Smooth muscle cell (in vitro differentiated cells): ENCODE measurements around the gene ADGRV1. TPM values are rescaled to one million over a fixed set of nuclear protein-coding genes. Genes with fewer than 3 reads are reported as not detected.

Experiments used
- DNase-seq: peaks from one replicate; lab custom pipeline; 2025; ENCODE audit not compliant: unreplicated experiment; lab: John Stamatoyannopoulos, UW
- H2AFZ ChIP-seq: fragments of 200-600 bp; sonication (generic); 2 replicates; pipeline ENCODE4 v1.6.0; 2016; ENCODE audit warnings: antibody characterized with exemption, low read depth, mild to moderate bottlenecking
- H3F3A ChIP-seq: fragments of 200-600 bp; sonication (generic); 2 replicates; pipeline ENCODE4 v1.6.0; 2017; ENCODE audit warnings: antibody characterized with exemption, low read depth
- H3K27ac ChIP-seq: fragments of 200-600 bp; sonication (generic); 2 replicates; pipeline ENCODE4 v1.5.1; 2016; ENCODE audit warnings: low read depth, mild to moderate bottlenecking
- H3K27me3 ChIP-seq: fragments of 200-600 bp; sonication (generic); 2 replicates; pipeline ENCODE4 v1.6.1; 2016; ENCODE audit warnings: low read depth, mild to moderate bottlenecking
- H3K36me3 ChIP-seq: fragments of 200-600 bp; sonication (generic); 2 replicates; pipeline ENCODE4 v1.5.1; 2016; ENCODE audit warnings: low read depth
- H3K4me1 ChIP-seq: fragments of 200-600 bp; sonication (generic); 2 replicates; pipeline ENCODE4 v1.5.1; 2016; ENCODE audit warnings: low read depth
- H3K4me2 ChIP-seq: fragments of 200-600 bp; sonication (generic); 2 replicates; pipeline ENCODE4 v1.6.0; 2016; ENCODE audit warnings: mild to moderate bottlenecking
- H3K4me3 ChIP-seq: fragments of 200-600 bp; sonication (generic); 2 replicates; pipeline ENCODE4 v1.5.1; 2016; ENCODE audit warnings: mild to moderate bottlenecking
- H3K79me2 ChIP-seq: fragments of 200-600 bp; sonication (generic); 2 replicates; pipeline ENCODE4 v1.6.0; 2016; ENCODE audit warnings: low read depth, mild to moderate bottlenecking
- H3K9ac ChIP-seq: fragments of 200-600 bp; sonication (generic); 2 replicates; pipeline ENCODE4 v1.6.0; 2016; ENCODE audit warnings: low read depth
- H3K9me3 ChIP-seq: fragments of 200-600 bp; sonication (generic); replicated peaks from 2 replicates; pipeline ENCODE4 v1.5.1; 2016; ENCODE audit warnings: low read depth
- H4K20me1 ChIP-seq: fragments of 200-600 bp; sonication (generic); 2 replicates; pipeline ENCODE4 v1.6.0; 2016; ENCODE audit warnings: low read depth
- WGBS: methylation state at CpG from one replicate; pipeline ENCODE4 v1.1.7; 2016; ENCODE audit warnings: low lambda C conversion rate; 5-methylcytosine and 5-hydroxymethylcytosine counted together
- polyA plus RNA-seq: library from polyadenylated mRNA; unstranded; fragments of >200 nt; fragmentation: Nextera tagmentation; extraction: Ambion mirVana; gene quantifications from 2 replicates; pipeline ENCODE4 v1.2.1, GENCODE V29; 2016
- total RNA-seq: library from RNA; depleted of rRNA; stranded (reverse); fragments of >200 nt; gene quantifications from 2 replicates; pipeline ENCODE4 v1.2.3, GENCODE V29; 2014
- TF ChIP-seq, protein P1 (sequence below): fragments of 200-600 bp; sonication (generic); IDR thresholded peaks from 2 replicates; pipeline ENCODE4 v1.5.1; 2017; ENCODE audit warnings: borderline replicate concordance, mild to moderate bottlenecking, antibody characterized with exemption; ENCODE audit not compliant: insufficient read depth, poor library complexity, severe bottlenecking

The ADGRV1 gene
- total and polyA plus RNA-seq, 2 experiments from 2014 or later = 16.8 to 17.7 TPM

DNA sequence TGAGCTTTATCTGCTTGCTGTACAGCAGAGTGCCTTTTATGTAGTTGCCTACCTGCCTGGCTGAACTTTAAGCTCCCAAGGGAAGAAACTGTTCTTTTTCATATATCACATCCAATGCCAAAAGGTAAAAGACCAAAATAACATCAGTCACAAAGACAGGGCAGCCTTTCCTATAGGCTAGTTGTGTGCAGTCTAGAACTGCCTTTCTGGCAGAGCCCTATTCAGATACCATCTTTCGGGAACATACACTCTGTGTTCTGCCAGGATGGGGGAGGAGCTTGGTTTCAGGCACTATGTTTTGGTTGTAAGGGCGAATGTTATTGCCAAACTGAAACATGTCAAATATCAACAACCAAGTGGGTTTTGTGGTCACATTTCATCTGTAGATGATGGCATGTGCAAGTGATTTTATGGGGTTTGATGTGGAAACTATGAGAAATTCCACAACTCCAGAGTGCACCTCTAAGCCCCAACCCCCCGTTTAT, 314.5 kb downstream of the ADGRV1 start:
- Histone ChIP-seq H3F3A (peaks cover 4% of the 10 kb centered on the region), H3K4me2 (no peak overlapping the region)
- WGBS = 60% methylated on average over 3 of the region's 3 CpGs

DNA sequence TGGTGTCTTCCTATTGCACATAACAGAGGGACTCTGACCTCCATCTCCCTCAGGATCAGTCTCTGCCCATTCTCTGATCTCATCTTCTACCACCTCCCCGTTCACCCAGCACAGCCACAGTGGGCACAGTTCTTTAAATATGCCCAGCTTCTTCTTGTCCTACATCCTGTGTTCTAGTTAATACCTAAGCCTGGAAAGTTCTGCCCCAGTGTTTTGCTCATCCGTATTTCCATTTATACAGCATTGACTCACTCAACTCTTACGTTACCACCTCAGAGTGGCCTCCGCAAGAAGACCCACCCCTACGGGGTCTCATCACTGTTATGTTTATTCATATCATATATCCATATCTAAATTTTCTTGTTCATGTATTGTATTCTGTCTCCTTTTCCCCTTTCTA, 315.5 kb downstream of the ADGRV1 start:
- no peaks in the 10 kb centered on the region for H4K20me1 ChIP-seq
- H3K9me3 ChIP-seq = no peaks in the 10 kb centered on the region
- no peak overlapping the region for H3K4me2 ChIP-seq
- H3K27ac ChIP-seq = peak overlapping the region; percentile 14
- peaks cover 51% of the 10 kb centered on the region for H3K4me1 ChIP-seq
- no peak overlapping the region for H3K4me3 ChIP-seq
- H2AFZ ChIP-seq = no peak overlapping the region
- 97% methylated on average over 5 of the region's 5 CpGs for WGBS
- TF ChIP-seq, protein P1, sequence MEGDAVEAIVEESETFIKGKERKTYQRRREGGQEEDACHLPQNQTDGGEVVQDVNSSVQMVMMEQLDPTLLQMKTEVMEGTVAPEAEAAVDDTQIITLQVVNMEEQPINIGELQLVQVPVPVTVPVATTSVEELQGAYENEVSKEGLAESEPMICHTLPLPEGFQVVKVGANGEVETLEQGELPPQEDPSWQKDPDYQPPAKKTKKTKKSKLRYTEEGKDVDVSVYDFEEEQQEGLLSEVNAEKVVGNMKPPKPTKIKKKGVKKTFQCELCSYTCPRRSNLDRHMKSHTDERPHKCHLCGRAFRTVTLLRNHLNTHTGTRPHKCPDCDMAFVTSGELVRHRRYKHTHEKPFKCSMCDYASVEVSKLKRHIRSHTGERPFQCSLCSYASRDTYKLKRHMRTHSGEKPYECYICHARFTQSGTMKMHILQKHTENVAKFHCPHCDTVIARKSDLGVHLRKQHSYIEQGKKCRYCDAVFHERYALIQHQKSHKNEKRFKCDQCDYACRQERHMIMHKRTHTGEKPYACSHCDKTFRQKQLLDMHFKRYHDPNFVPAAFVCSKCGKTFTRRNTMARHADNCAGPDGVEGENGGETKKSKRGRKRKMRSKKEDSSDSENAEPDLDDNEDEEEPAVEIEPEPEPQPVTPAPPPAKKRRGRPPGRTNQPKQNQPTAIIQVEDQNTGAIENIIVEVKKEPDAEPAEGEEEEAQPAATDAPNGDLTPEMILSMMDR = no peak
- H3F3A ChIP-seq = peaks cover 14% of the 10 kb centered on the region
- H3K9ac ChIP-seq = no peak overlapping the region
- H3K79me2 ChIP-seq = no peaks in the 10 kb centered on the region
- no peaks in the 10 kb centered on the region for H3K27me3 ChIP-seq
- no peak for DNase-seq
- no peaks in the 10 kb centered on the region for H3K36me3 ChIP-seq

More for the DNA sequence above, 314.5 kb downstream of the ADGRV1 start:
- TF ChIP-seq, protein P1 = no peak
- Histone ChIP-seq H3K9me3 (no peaks in the 10 kb centered on the region), H3K27ac (peak overlapping the region; percentile 87), H4K20me1 (no peaks in the 10 kb centered on the region), H3K27me3 (no peaks in the 10 kb centered on the region), H3K4me1 (peaks cover 45% of the 10 kb centered on the region), H3K4me3 (no peak overlapping the region), H3K36me3 (no peaks in the 10 kb centered on the region), H3K79me2 (no peaks in the 10 kb centered on the region), H3K9ac (no peak overlapping the region), H2AFZ (peak overlapping the region; percentile 4)
- no peak for DNase-seq

DNA sequence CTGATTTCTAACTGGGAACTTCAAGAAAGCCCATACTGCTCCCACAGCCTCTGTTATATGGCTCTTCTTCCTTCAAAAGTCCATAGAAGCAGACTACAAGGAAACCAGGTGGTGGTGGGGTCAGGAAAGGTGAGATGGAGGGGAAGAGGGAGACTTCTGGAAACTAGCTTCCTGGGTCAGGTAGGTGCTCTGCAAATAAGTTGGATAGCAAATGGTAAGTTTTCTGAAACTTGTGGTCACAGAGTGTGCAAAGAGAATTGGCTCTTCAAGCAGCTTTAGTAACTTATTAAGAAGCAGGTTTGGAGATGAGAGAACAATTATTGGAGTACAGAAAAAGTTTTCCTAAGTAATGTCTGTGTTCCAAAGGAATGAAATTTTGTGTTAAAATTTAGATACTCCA, 316.9 kb downstream of the ADGRV1 start:
- peaks cover 15% of the 10 kb centered on the region for H3F3A ChIP-seq
- H3K27ac ChIP-seq = peak overlapping the region; percentile 95
- H3K9me3 ChIP-seq = no peaks in the 10 kb centered on the region
- no peaks in the 10 kb centered on the region for H3K79me2 ChIP-seq
- H3K4me3 ChIP-seq = no peak overlapping the region
- H3K27me3 ChIP-seq = no peaks in the 10 kb centered on the region
- no peaks in the 10 kb centered on the region for H4K20me1 ChIP-seq
- DNase-seq = no peak
- TF ChIP-seq, protein P1 = no peak
- H3K4me1 ChIP-seq = peaks cover 51% of the 10 kb centered on the region
- H2AFZ ChIP-seq = peak overlapping the region; percentile 41
- H3K9ac ChIP-seq = peak overlapping the region; percentile 77
- no peaks in the 10 kb centered on the region for H3K36me3 ChIP-seq
- peak overlapping the region; percentile 68 for H3K4me2 ChIP-seq

DNA sequence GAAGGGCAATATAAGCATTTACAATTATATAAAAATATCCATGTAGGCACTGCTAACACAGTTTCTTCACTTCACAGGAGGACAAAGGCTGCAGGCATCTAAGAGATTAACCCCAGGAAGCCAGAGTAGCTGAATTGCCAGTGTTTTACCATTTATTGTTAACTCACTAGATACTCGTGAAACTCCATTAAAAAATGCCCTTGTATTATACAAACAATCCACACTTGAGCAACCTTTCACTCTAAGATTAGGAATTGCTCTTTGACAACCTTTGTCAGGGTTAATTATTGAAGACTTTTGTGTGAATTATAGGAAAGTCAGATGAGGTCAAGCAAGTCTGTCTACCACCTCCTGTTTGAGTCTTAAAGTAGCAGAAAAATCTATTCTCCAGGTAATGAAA, 317.8 kb downstream of the ADGRV1 start:
- peak overlapping the region; percentile 95 for H3K27ac ChIP-seq
- no peaks in the 10 kb centered on the region for H3K79me2 ChIP-seq
- WGBS = 47% methylated on average over 1 of the region's 1 CpG
- no peaks in the 10 kb centered on the region for H3K27me3 ChIP-seq
- no peak overlapping the region for H2AFZ ChIP-seq
- peak overlapping the region; percentile 68 for H3K4me2 ChIP-seq
- no peak for DNase-seq
- peaks cover 15% of the 10 kb centered on the region for H3F3A ChIP-seq
- peaks cover 45% of the 10 kb centered on the region for H3K4me1 ChIP-seq
- H3K4me3 ChIP-seq = no peak overlapping the region
- H3K9me3 ChIP-seq = no peaks in the 10 kb centered on the region
- H4K20me1 ChIP-seq = no peaks in the 10 kb centered on the region
- peak overlapping the region; percentile 77 for H3K9ac ChIP-seq
- TF ChIP-seq, protein P1 = no peak
- H3K36me3 ChIP-seq = no peaks in the 10 kb centered on the region
